DND-41 (cell line): ENCODE data around the gene HRAS.
A peak's percentile ranks its signal among the peaks of the same experiment; 100 is the strongest.

Experiments used
- ATAC-seq: fragments of 200-7000 bp; cut with Tn5 transposase; 3 replicates; pipeline ENCODE4 v1.9.1; 2021; ENCODE audit warnings: low read depth; ENCODE audit not compliant: insufficient read depth
- DNase-seq: peaks from one replicate; pipeline ENCODE4 v3.0.0-alpha.2; 2020
- H2AFZ ChIP-seq: 2 replicates; pipeline ENCODE4 v1.6.0; 2012; ENCODE audit warnings: low read depth, low read length
- H3K27ac ChIP-seq: 2 replicates; pipeline ENCODE4 v1.5.1; 2012; ENCODE audit warnings: low read length, inconsistent platforms
- H3K27me3 ChIP-seq: fragments of 200-600 bp; sonication (generic); 2 replicates; pipeline ENCODE4 v1.6.0; 2012; ENCODE audit warnings: low read length, mild to moderate bottlenecking, inconsistent platforms; ENCODE audit not compliant: insufficient read depth, poor library complexity
- H3K36me3 ChIP-seq: 2 replicates; pipeline ENCODE4 v1.5.1; 2012; ENCODE audit warnings: low read length, inconsistent platforms; ENCODE audit not compliant: insufficient read depth
- H3K4me1 ChIP-seq: 2 replicates; pipeline ENCODE4 v1.5.1; 2012; ENCODE audit warnings: mild to moderate bottlenecking, low read length; ENCODE audit not compliant: insufficient read depth
- H3K4me2 ChIP-seq: 2 replicates; pipeline ENCODE4 v1.6.0; 2012; ENCODE audit warnings: mild to moderate bottlenecking, moderate library complexity, low read length, inconsistent platforms; ENCODE audit not compliant: insufficient read depth
- H3K4me3 ChIP-seq, 2 experiments: fragments of 200-600 bp in 1 of 2; shearing (Covaris generic) in 1 of 2; 2 replicates each; pipeline ENCODE4 v1.5.1; 2012 to 2016; ENCODE audit warnings: inconsistent platforms in 2 of 2, low read length in 2 of 2, mild to moderate bottlenecking in 2 of 2, low read depth in 1 of 2, moderate library complexity in 1 of 2
- H3K79me2 ChIP-seq: 2 replicates; pipeline ENCODE4 v1.6.0; 2012; ENCODE audit warnings: low read length, inconsistent platforms; ENCODE audit not compliant: insufficient read depth
- H3K9ac ChIP-seq: 2 replicates; pipeline ENCODE4 v1.6.0; 2012; ENCODE audit warnings: low read depth, mild to moderate bottlenecking, inconsistent platforms, low read length, moderate library complexity
- H3K9me3 ChIP-seq: 2 replicates; pipeline ENCODE4 v1.5.1; 2012; ENCODE audit warnings: low read length, moderate library complexity, mild to moderate bottlenecking, inconsistent platforms; ENCODE audit not compliant: insufficient read depth, severe bottlenecking
- H4K20me1 ChIP-seq: 2 replicates; pipeline ENCODE4 v1.6.0; 2012; ENCODE audit warnings: low read length; ENCODE audit not compliant: insufficient read depth
- CTCF ChIP-seq: IDR thresholded peaks from 2 replicates; pipeline ENCODE4 v1.5.1; 2012; ENCODE audit warnings: borderline replicate concordance, low read length, moderate library complexity, mild to moderate bottlenecking; ENCODE audit not compliant: poor library complexity, severe bottlenecking; ENCODE audit errors: extremely low read depth
- EZH2 ChIP-seq: IDR thresholded peaks from 3 replicates; pipeline ENCODE4 v1.6.1; 2012; ENCODE audit warnings: borderline replicate concordance, low read depth, mild to moderate bottlenecking, moderate library complexity, low read length, inconsistent platforms; ENCODE audit not compliant: severe bottlenecking

HRAS gene

GRCh38 chr11:567011-567628 lies 31.7 kb upstream of the HRAS start:
- Histone ChIP-seq H3K4me3 (peak overlapping the region; percentile 33 to 76; a peak in 3 of 4 replicates), H3K9me3 (no peaks in the 10 kb centered on the region), H3K4me1 (peaks cover 41% of the 10 kb centered on the region), H3K4me2 (peak overlapping the region; percentile 88), H3K27ac (peak overlapping the region; percentile 40; the same call in 1 of the 2 replicates), H4K20me1 (peaks cover 35% of the 10 kb centered on the region), H3K79me2 (peaks cover 13% of the 10 kb centered on the region; the same call in 1 of the 2 replicates), H3K9ac (peak overlapping the region; percentile 96), H3K27me3 (no peaks in the 10 kb centered on the region), H2AFZ (no peak overlapping the region), H3K36me3 (peaks cover 44% of the 10 kb centered on the region)
- no peak for DNase-seq
- TF ChIP-seq EZH2: no peak
- no peak for TF ChIP-seq CTCF
- ATAC-seq: no peak

- Histone ChIP-seq H3K4me2 (0 out of 2 replicates have a peak overlapping the region, but pooled peaks have one; percentile 15), H3K36me3 (peaks cover 45% of the 10 kb centered on the region), H3K9ac (peak overlapping the region; percentile 96; the same call in 1 of the 2 replicates), H3K27ac (no peak overlapping the region), H3K79me2 (peaks cover 20% of the 10 kb centered on the region), H3K9me3 (no peaks in the 10 kb centered on the region), H3K4me1 (peaks cover 51% of the 10 kb centered on the region), H3K4me3 (no peak overlapping the region), H2AFZ (no peak overlapping the region), H3K27me3 (no peaks in the 10 kb centered on the region), H4K20me1 (peaks cover 43% of the 10 kb centered on the region)
- ATAC-seq (no peak), DNase-seq (no peak)
- TF ChIP-seq CTCF: no peak
- no peak for TF ChIP-seq EZH2
Measured at GRCh38 chr11:565921-566509, 30.6 kb upstream of the HRAS start.

- Histone ChIP-seq H3K4me1 (peaks cover 49% of the 10 kb centered on the region), H2AFZ (no peak overlapping the region), H3K4me2 (no peak overlapping the region), H3K36me3 (peaks cover 44% of the 10 kb centered on the region), H3K9ac (no peak overlapping the region), H3K79me2 (peaks cover 20% of the 10 kb centered on the region), H3K27me3 (no peaks in the 10 kb centered on the region), H3K9me3 (no peaks in the 10 kb centered on the region), H3K4me3 (no peak overlapping the region), H3K27ac (no peak overlapping the region), H4K20me1 (peaks cover 43% of the 10 kb centered on the region)
- no peak for ATAC-seq
- TF ChIP-seq EZH2 (no peak), CTCF (no peak)
- DNase-seq: no peak
Measured at GRCh38 chr11:563812-564578, 28.6 kb upstream of the HRAS start.
